HG02759 (cell line): ENCODE measurements around the gene TTK.
A peak's percentile ranks its signal among the peaks of the same experiment; 100 is the strongest.

Source experiments
- ATAC-seq: cut with Tn5 transposase; IDR thresholded peaks from one replicate; pipeline ENCODE4 v1.9.1; 2021; ENCODE audit warnings: mild to moderate bottlenecking, moderate library complexity; ENCODE audit not compliant: unreplicated experiment

TTK gene

GRCh38 chr6:80004173-80005072, at the start of gene TTK:
TTK (plus strand) TSS chr6:80004649; CDS start chr6:80005844, 1,195 bp downstream.
- peak; percentile 100 for ATAC-seq

GRCh38 chr6:79954849-79955248, 49.6 kb upstream of the TTK start:
- ATAC-seq: no peak

- ATAC-seq: no peak
Observed at GRCh38 chr6:79964607-79965081, 39.8 kb upstream of the TTK start.

- no peak for ATAC-seq
Observed at GRCh38 chr6:79967178-79967577, 37.3 kb upstream of the TTK start.

GRCh38 chr6:79969784-79970183, 34.7 kb upstream of the TTK start:
- ATAC-seq: no peak

- ATAC-seq: no peak
Observed at GRCh38 chr6:79971193-79971592, 33.3 kb upstream of the TTK start.

GRCh38 chr6:79981652-79982051, 22.8 kb upstream of the TTK start:
- ATAC-seq: no peak

GRCh38 chr6:79984261-79984660, 20.2 kb upstream of the TTK start:
- ATAC-seq: peak; percentile 73

- ATAC-seq: no peak
Observed at GRCh38 chr6:79985128-79985527, 19.3 kb upstream of the TTK start.

- no peak for ATAC-seq
Observed at GRCh38 chr6:79989641-79990040, 14.8 kb upstream of the TTK start.

- no peak for ATAC-seq
Observed at GRCh38 chr6:79993012-79993910, 11.2 kb upstream of the TTK start.

GRCh38 chr6:79993911-79994309, 10.5 kb upstream of the TTK start:
- no peak for ATAC-seq

- ATAC-seq: no peak
Observed at GRCh38 chr6:79997728-79998127, 6.7 kb upstream of the TTK start.

- ATAC-seq: no peak
Observed at GRCh38 chr6:80001337-80001736, 3.1 kb upstream of the TTK start.

GRCh38 chr6:80003826-80004172, 650 bp upstream of the TTK start:
- ATAC-seq: no peak

GRCh38 chr6:80005406-80005805, 957 bp downstream of the TTK start:
- ATAC-seq: no peak

GRCh38 chr6:80006541-80006940, 2.1 kb downstream of the TTK start:
- ATAC-seq: no peak

GRCh38 chr6:80009531-80009930, 5.1 kb downstream of the TTK start:
- no peak for ATAC-seq

- ATAC-seq: no peak
Observed at GRCh38 chr6:80010288-80010687, 5.8 kb downstream of the TTK start.

GRCh38 chr6:80015839-80016435, 11.5 kb downstream of the TTK start:
- ATAC-seq: no peak

GRCh38 chr6:80020381-80021120, 16.1 kb downstream of the TTK start:
- ATAC-seq: no peak
